Calu3 (cell line): ENCODE measurements around the gene IGFBPL1. TPM values are rescaled to one million over a fixed set of nuclear protein-coding genes. Genes with fewer than 3 reads are reported as not detected.

Experiments
- BruUV-seq: library from RNA; stranded (reverse); fragments of 400-500 nt; replicated peaks from 2 replicates; lab custom pipeline; 2021; lab: Mats Ljungman, UMichigan
- CTCF ChIA-PET: fragments of 300-600 bp; sonication (Branson Sonifier 250); formaldehyde crosslinking; loops from one replicate; lab custom pipeline; 2022; ENCODE audit warnings: antibody characterized with exemption; lab: Charles Lee
- DNase-seq: peaks from one replicate; pipeline ENCODE4 v3.0.0; 2022
- H3K27ac Mint-ChIP-seq: one replicate; pipeline ENCODE4 v1.8.0; 2022; ENCODE audit warnings: mixed read lengths; ENCODE audit not compliant: unreplicated experiment
- H3K27me3 Mint-ChIP-seq: one replicate; pipeline ENCODE4 v1.8.0; 2022; ENCODE audit warnings: mixed read lengths; ENCODE audit not compliant: unreplicated experiment
- H3K36me3 Mint-ChIP-seq: one replicate; pipeline ENCODE4 v1.8.0; 2022; ENCODE audit warnings: mild to moderate bottlenecking, moderate library complexity, mixed read lengths; ENCODE audit not compliant: insufficient read depth, unreplicated experiment
- H3K4me1 Mint-ChIP-seq: one replicate; pipeline ENCODE4 v1.8.0; 2022; ENCODE audit warnings: mild to moderate bottlenecking, low read depth, mixed read lengths; ENCODE audit not compliant: unreplicated experiment
- H3K4me3 Mint-ChIP-seq: one replicate; pipeline ENCODE4 v1.8.0; 2022; ENCODE audit warnings: mild to moderate bottlenecking, low read depth, moderate library complexity, mixed read lengths; ENCODE audit not compliant: unreplicated experiment
- H3K9me3 Mint-ChIP-seq: one replicate; pipeline ENCODE4 v1.8.0; 2022; ENCODE audit warnings: low read depth, mixed read lengths; ENCODE audit not compliant: unreplicated experiment
- intact Hi-C: fragments of 100-400 bp; cut with micrococcal nuclease; formaldehyde crosslinking; loops from one replicate; pipeline ENCODE4 v1.10.0; 2022; ENCODE audit not compliant: unreplicated experiment
- total RNA-seq: library from RNA; stranded (reverse); gene quantifications from 2 replicates; pipeline ENCODE4 v1.2.3, GENCODE V29; 2022
- TF ChIP-seq, protein P1 (sequence below): fragments of 200-600 bp; IDR thresholded peaks from one replicate; pipeline ENCODE4 v1.8.0; 2022; ENCODE audit warnings: antibody characterized with exemption; ENCODE audit not compliant: unreplicated experiment

The IGFBPL1 gene
- total RNA-seq, 1 experiment from 2014 or later = 2.0 TPM

DNA sequence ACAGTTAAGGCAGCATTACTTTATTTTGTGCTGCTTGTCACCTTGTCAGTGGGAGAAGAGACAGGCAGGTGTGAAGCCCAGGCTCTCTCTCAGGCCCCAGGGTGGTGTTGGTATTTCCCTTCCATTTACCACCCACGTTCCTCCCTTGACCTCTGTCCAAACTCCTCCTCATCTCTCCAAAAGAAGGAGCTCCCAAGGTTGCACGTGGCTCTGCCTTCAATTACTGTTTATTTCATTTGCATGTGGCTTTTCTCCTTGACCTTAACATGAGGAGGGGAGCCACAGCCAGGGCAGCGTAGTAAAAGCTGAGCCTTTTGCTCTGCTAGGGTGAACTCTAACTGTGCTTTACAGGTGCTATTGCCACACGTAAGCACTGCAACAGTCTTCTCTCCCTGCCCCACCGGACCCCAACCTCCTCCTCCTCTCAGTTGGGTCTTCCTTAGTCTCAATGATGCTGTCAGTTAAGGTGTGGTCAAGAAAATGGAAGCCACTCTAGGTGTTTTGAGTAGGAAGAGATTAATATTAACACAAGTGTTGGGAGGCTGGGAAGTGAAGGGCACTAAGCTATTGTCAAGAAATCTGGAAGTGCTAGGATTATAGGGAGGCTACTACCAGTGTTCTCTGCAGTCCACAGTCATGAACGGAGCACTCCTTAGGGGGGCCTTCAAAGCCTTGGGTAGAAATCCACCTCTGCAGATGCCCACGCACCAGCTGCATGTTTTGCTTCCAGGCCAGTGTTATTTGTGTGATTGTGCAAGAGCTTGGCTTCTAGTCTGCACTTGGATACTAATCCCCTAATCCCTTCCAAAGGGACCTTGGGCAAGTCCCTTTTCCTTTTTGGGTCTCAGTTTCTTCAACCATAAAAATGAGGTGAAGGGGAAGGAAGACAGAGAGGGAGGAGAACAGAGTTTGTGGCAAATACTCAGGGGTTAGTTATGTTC is 35.7 kb downstream of the IGFBPL1 start:
- BruUV-seq = no TSS peak
- peaks cover 2% of the 10 kb centered on the region for H3K4me1 Mint-ChIP-seq
- intact Hi-C loops = no loop called here
- CTCF ChIA-PET = no interaction called here
- TF ChIP-seq, protein P1, sequence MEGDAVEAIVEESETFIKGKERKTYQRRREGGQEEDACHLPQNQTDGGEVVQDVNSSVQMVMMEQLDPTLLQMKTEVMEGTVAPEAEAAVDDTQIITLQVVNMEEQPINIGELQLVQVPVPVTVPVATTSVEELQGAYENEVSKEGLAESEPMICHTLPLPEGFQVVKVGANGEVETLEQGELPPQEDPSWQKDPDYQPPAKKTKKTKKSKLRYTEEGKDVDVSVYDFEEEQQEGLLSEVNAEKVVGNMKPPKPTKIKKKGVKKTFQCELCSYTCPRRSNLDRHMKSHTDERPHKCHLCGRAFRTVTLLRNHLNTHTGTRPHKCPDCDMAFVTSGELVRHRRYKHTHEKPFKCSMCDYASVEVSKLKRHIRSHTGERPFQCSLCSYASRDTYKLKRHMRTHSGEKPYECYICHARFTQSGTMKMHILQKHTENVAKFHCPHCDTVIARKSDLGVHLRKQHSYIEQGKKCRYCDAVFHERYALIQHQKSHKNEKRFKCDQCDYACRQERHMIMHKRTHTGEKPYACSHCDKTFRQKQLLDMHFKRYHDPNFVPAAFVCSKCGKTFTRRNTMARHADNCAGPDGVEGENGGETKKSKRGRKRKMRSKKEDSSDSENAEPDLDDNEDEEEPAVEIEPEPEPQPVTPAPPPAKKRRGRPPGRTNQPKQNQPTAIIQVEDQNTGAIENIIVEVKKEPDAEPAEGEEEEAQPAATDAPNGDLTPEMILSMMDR = no peak
- no peak for DNase-seq
- H3K9me3 Mint-ChIP-seq = peaks cover 4% of the 10 kb centered on the region
- peaks cover 11% of the 10 kb centered on the region for H3K36me3 Mint-ChIP-seq
- H3K27me3 Mint-ChIP-seq = no peaks in the 10 kb centered on the region
- H3K27ac Mint-ChIP-seq = no peak overlapping the region
- no peak overlapping the region for H3K4me3 Mint-ChIP-seq

- BruUV-seq = no TSS peak
- intact Hi-C loops = no loop called here
- Mint-ChIP-seq H3K4me3 (no peak overlapping the region), H3K36me3 (peaks cover 6% of the 10 kb centered on the region), H3K9me3 (peaks cover 4% of the 10 kb centered on the region), H3K27ac (no peak overlapping the region), H3K27me3 (no peaks in the 10 kb centered on the region), H3K4me1 (no peaks in the 10 kb centered on the region)
- CTCF ChIA-PET = no interaction called here
- TF ChIP-seq, protein P1 = no peak
- no peak for DNase-seq
Observed at GRCh38 chr9:38387751-38388150, 36.5 kb downstream of the IGFBPL1 start.

GRCh38 chr9:38387066-38387465 is 37.2 kb downstream of the IGFBPL1 start:
- CTCF ChIA-PET = no interaction called here
- Mint-ChIP-seq H3K27me3 (no peaks in the 10 kb centered on the region), H3K36me3 (peaks cover 3% of the 10 kb centered on the region), H3K27ac (no peak overlapping the region), H3K4me3 (no peak overlapping the region), H3K9me3 (peaks cover 4% of the 10 kb centered on the region), H3K4me1 (no peaks in the 10 kb centered on the region)
- TF ChIP-seq, protein P1 = no peak
- intact Hi-C loops = no loop called here
- BruUV-seq = no TSS peak
- DNase-seq = no peak

GRCh38 chr9:38386319-38386895 is 37.8 kb downstream of the IGFBPL1 start:
- Mint-ChIP-seq H3K27ac (no peak overlapping the region), H3K36me3 (peaks cover 3% of the 10 kb centered on the region), H3K27me3 (no peaks in the 10 kb centered on the region), H3K9me3 (peaks cover 4% of the 10 kb centered on the region), H3K4me1 (peaks cover 3% of the 10 kb centered on the region), H3K4me3 (no peak overlapping the region)
- BruUV-seq = no TSS peak
- CTCF ChIA-PET = no interaction called here
- intact Hi-C loops = no loop called here
- DNase-seq = no peak
- TF ChIP-seq, protein P1 = no peak
